Erythroblast (primary cell): ENCODE results near the gene CLCF1.

Source experiments
- GATA1 ChIP-seq: IDR thresholded peaks from 2 replicates; pipeline ENCODE4 v1.6.1; 2011; ENCODE audit warnings: low read depth, mild to moderate bottlenecking, control low read depth, low read length, moderate library complexity
- POLR2A ChIP-seq: IDR thresholded peaks from 2 replicates; pipeline ENCODE4 v1.6.1; 2011; ENCODE audit warnings: mild to moderate bottlenecking, low read length

- TF ChIP-seq POLR2A (no peak), GATA1 (no peak)
These were observed 39.2 kb upstream of the CLCF1 start for GRCh38 chr11:67412495-67413179.
